HCT116 (cell line): ENCODE data around the gene FAM222B. TPM values are rescaled to one million over a fixed set of nuclear protein-coding genes. Genes with fewer than 3 reads are reported as not detected.

Source experiments
- ATAC-seq: fragments of 200-7000 bp; cut with Tn5 transposase; 2 replicates; pipeline ENCODE4 v1.9.1; 2020; ENCODE audit warnings: mild to moderate bottlenecking, moderate library complexity
- BruUV-seq: library from RNA; stranded (reverse); fragments of 400-500 nt; replicated peaks from 2 replicates; lab custom pipeline; 2021; lab: Mats Ljungman, UMichigan
- CTCF ChIA-PET: fragments of 300-600 bp; sonication (Branson Sonifier 250); formaldehyde crosslinking; loops from one replicate; lab custom pipeline; 2021; ENCODE audit warnings: antibody characterized with exemption; lab: Charles Lee
- POLR2A ChIA-PET: fragments of 300-600, 350-600 bp; sonication (Branson Sonifier 250); formaldehyde crosslinking; loops from one replicate; lab custom pipeline; 2021; ENCODE audit warnings: antibody characterized with exemption; lab: Charles Lee
- RAD21 ChIA-PET, 2 experiments: fragments of 300-600 bp; sonication (Branson Sonifier 250); formaldehyde crosslinking; loops; one replicate each; lab custom pipeline; 2023; ENCODE audit warnings: low total read pairs in 2 of 2; ENCODE audit not compliant: uncharacterized antibody in 2 of 2, unreplicated experiment in 2 of 2, low non-redundant PET in 1 of 2; lab: Charles Lee
- DNase-seq: peaks from one replicate; pipeline ENCODE4 v3.0.0-alpha.2; 2010; ENCODE audit warnings: low read depth, low spot score
- H2AFZ ChIP-seq: fragments of 200-600 bp; shearing (Covaris generic), sonication (generic); 2 replicates; pipeline ENCODE4 v1.6.1; 2017; ENCODE audit warnings: low read depth, mixed run types, mixed read lengths, antibody characterized with exemption, low read length; ENCODE audit not compliant: poor library complexity, severe bottlenecking
- H3K27ac ChIP-seq: 2 replicates; pipeline ENCODE4 v1.5.1; 2012; ENCODE audit warnings: low read depth, low read length
- H3K27me3 ChIP-seq: fragments of 200-600 bp; sonication (generic); 2 replicates; pipeline ENCODE4 v1.6.1; 2016; ENCODE audit warnings: mixed run types, low read length, mixed read lengths; ENCODE audit not compliant: insufficient read depth
- H3K36me3 ChIP-seq, 2 experiments: fragments of 200-500 bp in 1 of 2; fragments of 200-600 bp in 1 of 2; sonication (Bioruptor generic) in 1 of 2; sonication (generic) in 1 of 2; 2 replicates each; pipeline versions ENCODE4 v1.5.1 to v1.6.1; 2014 to 2016; ENCODE audit warnings: low read length in 2 of 2, inconsistent platforms in 1 of 2, mixed read lengths in 1 of 2, mixed run types in 1 of 2; ENCODE audit not compliant: insufficient read depth in 2 of 2, control insufficient read depth in 1 of 2
- H3K4me1 ChIP-seq, 2 experiments: fragments of 200-600 bp in 1 of 2; sonication (generic) in 1 of 2; 2 replicates each; pipeline versions ENCODE4 v1.5.1 to v1.6.1; 2012 to 2017; ENCODE audit warnings: low read length in 2 of 2, inconsistent platforms in 1 of 2, mild to moderate bottlenecking in 1 of 2, mixed read lengths in 1 of 2, mixed run types in 1 of 2, moderate library complexity in 1 of 2; ENCODE audit not compliant: insufficient read depth in 2 of 2, control insufficient read depth in 1 of 2
- H3K4me2 ChIP-seq: fragments of 200-600 bp; sonication (generic); 2 replicates; pipeline ENCODE4 v1.6.1; 2017; ENCODE audit warnings: mixed run types, low read length, mixed read lengths
- H3K4me3 ChIP-seq, 2 experiments: fragments of 200-600 bp in 1 of 2; sonication (generic) in 1 of 2; replicated peaks in 1 of 2; 2 replicates each; pipeline ENCODE4 v1.5.1; 2011 to 2016; ENCODE audit warnings: low read length in 2 of 2, control low read depth in 1 of 2, low read depth in 1 of 2, mild to moderate bottlenecking in 1 of 2, mixed read lengths in 1 of 2, mixed run types in 1 of 2
- H3K79me2 ChIP-seq: fragments of 200-600 bp; sonication (generic); 2 replicates; pipeline ENCODE4 v1.6.1; 2017; ENCODE audit warnings: mild to moderate bottlenecking, mixed run types, low read length, moderate library complexity, mixed read lengths; ENCODE audit not compliant: insufficient read depth
- H3K9ac ChIP-seq: fragments of 200-600 bp; sonication (generic); 2 replicates; pipeline ENCODE4 v1.6.1; 2016; ENCODE audit warnings: low read length, mixed read lengths
- H3K9me2 ChIP-seq: fragments of 200-600 bp; sonication (generic), shearing (Covaris generic); 2 replicates; pipeline ENCODE4 v1.6.1; 2017; ENCODE audit warnings: mixed run types, mild to moderate bottlenecking, moderate library complexity; ENCODE audit not compliant: insufficient read depth
- H3K9me3 ChIP-seq, 2 experiments: fragments of 200-500 bp in 1 of 2; fragments of 200-600 bp in 1 of 2; sonication (Bioruptor generic) in 1 of 2; sonication (generic) in 1 of 2; 2 replicates each; pipeline ENCODE4 v1.6.1; 2014 to 2017; ENCODE audit warnings: low read length in 2 of 2, mixed read lengths in 2 of 2, inconsistent platforms in 1 of 2, low read depth in 1 of 2, mild to moderate bottlenecking in 1 of 2, mixed run types in 1 of 2, moderate library complexity in 1 of 2; ENCODE audit not compliant: control insufficient read depth in 1 of 2, insufficient read depth in 1 of 2
- H4K20me1 ChIP-seq: fragments of 200-600 bp; sonication (generic), shearing (Covaris generic); 2 replicates; pipeline ENCODE4 v1.6.1; 2017; ENCODE audit warnings: mixed run types, mild to moderate bottlenecking, moderate library complexity; ENCODE audit not compliant: insufficient read depth
- ATF3 ChIP-seq: IDR thresholded peaks from 2 replicates; pipeline ENCODE4 v1.6.1; 2012
- CBX3 ChIP-seq: IDR thresholded peaks from 2 replicates; pipeline ENCODE4 v1.6.1; 2012; ENCODE audit warnings: low read depth
- EGR1 ChIP-seq: IDR thresholded peaks from 2 replicates; pipeline ENCODE4 v1.6.1; 2012; ENCODE audit warnings: low read depth
- POLR2A ChIP-seq: IDR thresholded peaks from 2 replicates; pipeline ENCODE4 v1.7.0; 2011; ENCODE audit warnings: borderline replicate concordance; ENCODE audit not compliant: insufficient read depth, insufficient read length; ENCODE audit errors: extremely low read depth
- SRF ChIP-seq: IDR thresholded peaks from 2 replicates; pipeline ENCODE4 v1.6.1; 2012; ENCODE audit warnings: low read depth
- ZFX ChIP-seq: fragments of 450-650 bp; IDR thresholded peaks from 2 replicates; pipeline ENCODE4 v1.6.1; 2017
- intact Hi-C: fragments of 100-400 bp; cut with micrococcal nuclease; formaldehyde crosslinking; loops from 2 replicates; pipeline ENCODE4 v1.10.0; 2022
- total RNA-seq: library from RNA; stranded (reverse); gene quantifications from one replicate; pipeline ENCODE4 v1.2.1, GENCODE V29; 2021; ENCODE audit not compliant: unreplicated experiment
- TF ChIP-seq, protein P1 (sequence below): IDR thresholded peaks from 2 replicates; pipeline ENCODE4 v1.6.1; 2012

FAM222B gene
- total RNA-seq, 1 experiment from 2014 or later: 22.7 TPM

DNA sequence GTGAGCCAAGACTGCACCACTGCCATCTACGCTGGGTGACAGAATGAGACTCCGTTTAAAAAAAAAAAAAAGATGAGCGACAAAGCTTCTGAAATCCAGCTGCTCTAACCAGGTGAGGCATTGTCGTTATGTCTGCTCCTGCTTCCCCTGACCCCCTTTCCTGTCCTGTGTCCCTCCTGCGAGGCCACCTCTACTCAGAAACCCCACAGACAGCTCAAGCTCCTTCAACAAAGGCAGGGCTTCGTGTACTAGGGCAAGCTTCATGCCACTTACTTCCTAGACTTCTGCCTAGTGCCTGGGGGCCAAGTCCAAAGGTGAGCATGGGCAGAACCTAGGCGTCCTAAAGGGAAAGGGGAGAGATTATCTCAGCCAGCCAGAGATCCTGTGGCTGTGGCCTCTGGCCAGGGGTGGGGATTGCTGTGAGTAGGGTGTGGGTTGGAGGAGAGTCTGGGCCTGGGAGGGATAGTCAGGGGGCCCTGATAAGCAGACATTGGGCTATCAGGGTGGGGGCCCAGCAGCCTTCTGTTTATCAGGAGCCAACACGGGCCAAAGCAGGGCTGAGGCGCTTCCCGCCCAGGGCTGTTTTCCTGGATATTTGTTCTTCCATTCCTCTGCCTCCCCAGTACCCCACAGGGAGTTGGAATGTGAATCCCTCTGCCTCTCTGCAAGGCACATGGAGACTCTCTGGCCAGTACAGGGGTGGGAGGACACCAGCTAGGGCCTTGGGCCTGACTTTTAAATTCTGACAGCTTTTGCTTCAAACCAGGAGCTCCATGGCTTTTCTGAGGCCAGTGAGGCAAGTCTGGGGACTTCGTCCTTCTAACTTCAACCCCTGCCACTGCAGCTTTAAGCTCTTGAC lies 22.6 kb upstream of the FAM222B start:
- Histone ChIP-seq H3K4me2 (no peak overlapping the region), H2AFZ (no peak overlapping the region), H3K9me3 (no peaks in the 10 kb centered on the region)
- CTCF ChIA-PET: no interaction called here
- RAD21 ChIA-PET: no interaction called here
- intact Hi-C loops: no loop called here
- DNase-seq: no peak
- TF ChIP-seq CBX3: no peak
- no peak for TF ChIP-seq ATF3
- TF ChIP-seq, all 23 proteins: peak for 0
- 0 out of 2 replicates have a peak, but pooled peaks have one; percentile 6 for ATAC-seq
- no TSS peak for BruUV-seq
- Histone ChIP-seq H3K4me1 (peaks cover 0 to 5% of the 10 kb centered on the region in 2 experiments; a peak in 1 of 4 replicates), H3K9ac (no peak overlapping the region), H4K20me1 (no peaks in the 10 kb centered on the region), H3K9me2 (no peaks in the 10 kb centered on the region), H3K27me3 (no peaks in the 10 kb centered on the region), H3K4me3 (no peak overlapping the region), H3K36me3 (peaks cover 0 to 8% of the 10 kb centered on the region in 2 experiments; a peak in 3 of 4 replicates), H3K79me2 (no peaks in the 10 kb centered on the region), H3K27ac (no peak overlapping the region)
- POLR2A ChIA-PET: no interaction called here

DNA sequence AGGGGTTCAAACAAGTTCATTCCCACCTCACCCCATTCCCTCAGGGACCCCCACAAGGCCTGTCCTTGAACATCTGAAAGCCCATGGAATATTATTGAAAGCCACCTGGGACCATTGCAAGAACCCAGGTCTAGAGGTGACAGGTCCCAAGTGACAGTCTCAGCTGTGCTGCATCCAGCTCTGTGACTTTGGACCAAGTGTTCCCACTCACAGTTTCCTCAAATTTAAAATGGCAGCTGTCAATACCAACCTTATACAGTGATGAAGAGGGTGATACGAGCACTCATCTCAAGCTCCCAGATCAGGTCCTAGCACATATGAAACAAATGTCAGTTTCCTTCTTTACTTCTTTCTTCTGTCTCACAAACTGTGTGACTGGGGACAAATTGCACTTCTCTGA lies 21.4 kb upstream of the FAM222B start:
- Histone ChIP-seq H3K9me3 (no peaks in the 10 kb centered on the region), H3K4me3 (no peak overlapping the region), H3K4me1 (peaks cover 0 to 5% of the 10 kb centered on the region in 2 experiments; a peak in 1 of 4 replicates), H3K9ac (no peak overlapping the region), H3K79me2 (no peaks in the 10 kb centered on the region), H3K27ac (no peak overlapping the region), H2AFZ (no peak overlapping the region), H3K4me2 (no peak overlapping the region), H3K9me2 (no peaks in the 10 kb centered on the region), H3K27me3 (no peaks in the 10 kb centered on the region), H3K36me3 (peaks cover 0 to 10% of the 10 kb centered on the region in 2 experiments; a peak in 3 of 4 replicates), H4K20me1 (no peaks in the 10 kb centered on the region)
- no peak for DNase-seq
- no peak for TF ChIP-seq POLR2A
- no peak for TF ChIP-seq ZFX
- no peak for TF ChIP-seq SRF
- TF ChIP-seq, protein P1, sequence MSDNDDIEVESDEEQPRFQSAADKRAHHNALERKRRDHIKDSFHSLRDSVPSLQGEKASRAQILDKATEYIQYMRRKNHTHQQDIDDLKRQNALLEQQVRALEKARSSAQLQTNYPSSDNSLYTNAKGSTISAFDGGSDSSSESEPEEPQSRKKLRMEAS: no peak
- TF ChIP-seq ATF3: no peak
- TF ChIP-seq EGR1: no peak
- BruUV-seq: no TSS peak
- ATAC-seq: no peak
- intact Hi-C loops: no loop called here
- ChIA-PET POLR2A (interaction anchor here (0.5 kb wide), 1 partner anchor 96 kb away, joined by 3 read pairs; no protein-coding TSS in a partner anchor), CTCF (no interaction called here), RAD21 (no interaction called here)
